NB4 (cell line): ENCODE data around the gene HSPG2.

Experiments used
- CTCF ChIP-seq: IDR thresholded peaks from one replicate; pipeline ENCODE4 v1.5.1; 2012; ENCODE audit warnings: low read depth, low read length
- TF ChIP-seq, protein P1 (sequence below): IDR thresholded peaks from 2 replicates; pipeline ENCODE4 v1.6.1; 2011; ENCODE audit warnings: low read depth, low read length

GRCh38 chr1:21871943-21872342, 65.2 kb downstream of the HSPG2 start:
- TF ChIP-seq CTCF, result no peak
- TF ChIP-seq, protein P1, sequence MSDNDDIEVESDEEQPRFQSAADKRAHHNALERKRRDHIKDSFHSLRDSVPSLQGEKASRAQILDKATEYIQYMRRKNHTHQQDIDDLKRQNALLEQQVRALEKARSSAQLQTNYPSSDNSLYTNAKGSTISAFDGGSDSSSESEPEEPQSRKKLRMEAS, result no peak
